ENCODE measurements around the gene CCDC188. TPM values are rescaled to one million over a fixed set of nuclear protein-coding genes. Genes with fewer than 3 reads are reported as not detected.

The CCDC188 gene
- total and polyA plus RNA-seq, 9 of the 15 experiments (the other 6 are each of a cell fraction or from before 2014, with no cell fraction given), result not detected

DNA sequence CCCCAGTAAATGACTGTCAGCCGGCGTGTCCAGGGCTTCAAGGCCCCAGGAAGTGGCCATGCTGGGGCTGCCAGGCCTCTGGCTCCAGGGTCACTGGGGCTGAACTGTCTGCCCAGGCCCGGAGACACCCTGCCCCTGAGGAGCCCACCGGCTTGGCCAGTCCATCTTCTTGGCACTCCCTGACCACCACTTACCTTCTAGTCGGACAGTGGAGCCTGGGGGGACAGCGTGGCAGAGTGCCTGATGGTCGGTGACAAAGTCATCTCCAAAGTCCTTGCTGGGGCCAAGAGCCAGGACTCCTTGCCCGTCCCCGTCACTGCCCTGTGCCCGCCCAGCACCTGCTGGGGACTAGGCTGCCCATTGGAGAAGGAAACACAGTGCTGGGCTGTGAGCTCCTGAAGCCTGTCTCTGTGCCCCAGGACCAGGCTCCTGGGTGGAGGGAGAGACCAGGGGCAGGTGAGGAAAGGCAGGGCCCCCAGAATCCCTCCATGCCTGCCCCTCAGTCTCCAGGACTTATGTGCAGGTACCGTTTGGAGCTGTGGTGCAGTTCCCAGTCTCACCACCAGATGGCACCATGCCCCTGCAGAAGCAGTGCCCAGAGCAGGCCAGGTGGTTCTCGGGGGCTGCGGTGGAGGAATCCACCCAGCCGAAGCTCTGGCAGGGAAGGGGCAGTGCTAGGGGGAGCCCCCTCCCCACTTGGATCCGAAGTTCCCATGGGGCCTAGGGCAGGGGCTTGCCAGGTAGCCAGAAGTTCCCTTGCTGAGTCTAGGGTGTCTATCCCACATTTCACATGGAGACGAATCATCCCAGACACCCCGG is 6.0 kb upstream of the CCDC188 start (continued):
- peak; percentile 81; the same call in 1 of the 2 replicates for TF ChIP-seq GABPB2 (CRISPR knock-in tag; conservative IDR thresholded peaks at IDR 0.05)
- TF ChIP-seq PHB2 (IDR thresholded peaks at IDR 0.05; ENCODE audit: low read depth), result no peak
- 0 out of 2 replicates have a peak, but pooled peaks have one; percentile 40 for TF ChIP-seq KLF1 (tag; IDR thresholded peaks at IDR 0.05)
- TF ChIP-seq RBM15 (IDR thresholded peaks at IDR 0.05; ENCODE audit: insufficient read depth, low read length), result no peak
- TF ChIP-seq ZNF347 (CRISPR knock-in tag; IDR thresholded peaks at IDR 0.05; ENCODE audit: low read depth), result 0 out of 2 replicates have a peak, but pooled peaks have one; percentile 46
- peak; percentile 34; the same call in 1 of the 2 replicates for TF ChIP-seq MAFK (IDR thresholded peaks at IDR 0.05; ENCODE audit: low read length)
- TF ChIP-seq HCFC1 (IDR thresholded peaks at IDR 0.05; ENCODE audit: low read depth, low read length), result peak; percentile 64
- no peak for TF ChIP-seq CBFA2T2 (conservative IDR thresholded peaks at IDR 0.05)
- TF ChIP-seq FIP1L1 (IDR thresholded peaks at IDR 0.05; ENCODE audit: low read depth, low read length, poor library complexity, severe bottlenecking), result peak; percentile 31
- no peak for TF ChIP-seq ASH1L (IDR thresholded peaks at IDR 0.05; ENCODE audit: borderline replicate concordance, low read depth, partially characterized antibody)
- TF ChIP-seq, protein P1, sequence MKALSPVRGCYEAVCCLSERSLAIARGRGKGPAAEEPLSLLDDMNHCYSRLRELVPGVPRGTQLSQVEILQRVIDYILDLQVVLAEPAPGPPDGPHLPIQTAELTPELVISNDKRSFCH (CRISPR knock-in tag; IDR thresholded peaks at IDR 0.05), result peak; percentile 4; the same call in 1 of the 2 replicates
- TF ChIP-seq, protein P1 (tag; IDR thresholded peaks at IDR 0.05), result peak; percentile 72; the same call in 1 of the 2 replicates
- TF ChIP-seq, protein P2, sequence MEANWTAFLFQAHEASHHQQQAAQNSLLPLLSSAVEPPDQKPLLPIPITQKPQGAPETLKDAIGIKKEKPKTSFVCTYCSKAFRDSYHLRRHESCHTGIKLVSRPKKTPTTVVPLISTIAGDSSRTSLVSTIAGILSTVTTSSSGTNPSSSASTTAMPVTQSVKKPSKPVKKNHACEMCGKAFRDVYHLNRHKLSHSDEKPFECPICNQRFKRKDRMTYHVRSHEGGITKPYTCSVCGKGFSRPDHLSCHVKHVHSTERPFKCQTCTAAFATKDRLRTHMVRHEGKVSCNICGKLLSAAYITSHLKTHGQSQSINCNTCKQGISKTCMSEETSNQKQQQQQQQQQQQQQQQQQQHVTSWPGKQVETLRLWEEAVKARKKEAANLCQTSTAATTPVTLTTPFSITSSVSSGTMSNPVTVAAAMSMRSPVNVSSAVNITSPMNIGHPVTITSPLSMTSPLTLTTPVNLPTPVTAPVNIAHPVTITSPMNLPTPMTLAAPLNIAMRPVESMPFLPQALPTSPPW (CRISPR knock-in tag; IDR thresholded peaks at IDR 0.05), result peak; percentile 46; the same call in 1 of the 2 replicates
- TF ChIP-seq CSDE1 (IDR thresholded peaks at IDR 0.05), result no peak
- no peak for TF ChIP-seq EGR1 (conservative IDR thresholded peaks at IDR 0.05)
- no peak for TF ChIP-seq KAT2B (IDR thresholded peaks at IDR 0.05; ENCODE audit: low read depth, low read length)
- no peak for TF ChIP-seq MCM7 (IDR thresholded peaks at IDR 0.05)
- TF ChIP-seq, protein P3, sequence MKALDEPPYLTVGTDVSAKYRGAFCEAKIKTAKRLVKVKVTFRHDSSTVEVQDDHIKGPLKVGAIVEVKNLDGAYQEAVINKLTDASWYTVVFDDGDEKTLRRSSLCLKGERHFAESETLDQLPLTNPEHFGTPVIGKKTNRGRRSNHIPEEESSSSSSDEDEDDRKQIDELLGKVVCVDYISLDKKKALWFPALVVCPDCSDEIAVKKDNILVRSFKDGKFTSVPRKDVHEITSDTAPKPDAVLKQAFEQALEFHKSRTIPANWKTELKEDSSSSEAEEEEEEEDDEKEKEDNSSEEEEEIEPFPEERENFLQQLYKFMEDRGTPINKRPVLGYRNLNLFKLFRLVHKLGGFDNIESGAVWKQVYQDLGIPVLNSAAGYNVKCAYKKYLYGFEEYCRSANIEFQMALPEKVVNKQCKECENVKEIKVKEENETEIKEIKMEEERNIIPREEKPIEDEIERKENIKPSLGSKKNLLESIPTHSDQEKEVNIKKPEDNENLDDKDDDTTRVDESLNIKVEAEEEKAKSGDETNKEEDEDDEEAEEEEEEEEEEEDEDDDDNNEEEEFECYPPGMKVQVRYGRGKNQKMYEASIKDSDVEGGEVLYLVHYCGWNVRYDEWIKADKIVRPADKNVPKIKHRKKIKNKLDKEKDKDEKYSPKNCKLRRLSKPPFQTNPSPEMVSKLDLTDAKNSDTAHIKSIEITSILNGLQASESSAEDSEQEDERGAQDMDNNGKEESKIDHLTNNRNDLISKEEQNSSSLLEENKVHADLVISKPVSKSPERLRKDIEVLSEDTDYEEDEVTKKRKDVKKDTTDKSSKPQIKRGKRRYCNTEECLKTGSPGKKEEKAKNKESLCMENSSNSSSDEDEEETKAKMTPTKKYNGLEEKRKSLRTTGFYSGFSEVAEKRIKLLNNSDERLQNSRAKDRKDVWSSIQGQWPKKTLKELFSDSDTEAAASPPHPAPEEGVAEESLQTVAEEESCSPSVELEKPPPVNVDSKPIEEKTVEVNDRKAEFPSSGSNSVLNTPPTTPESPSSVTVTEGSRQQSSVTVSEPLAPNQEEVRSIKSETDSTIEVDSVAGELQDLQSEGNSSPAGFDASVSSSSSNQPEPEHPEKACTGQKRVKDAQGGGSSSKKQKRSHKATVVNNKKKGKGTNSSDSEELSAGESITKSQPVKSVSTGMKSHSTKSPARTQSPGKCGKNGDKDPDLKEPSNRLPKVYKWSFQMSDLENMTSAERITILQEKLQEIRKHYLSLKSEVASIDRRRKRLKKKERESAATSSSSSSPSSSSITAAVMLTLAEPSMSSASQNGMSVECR (CRISPR knock-in tag; IDR thresholded peaks at IDR 0.05), result no peak; the same call in 1 of the 2 replicates
- TF ChIP-seq CBFB (CRISPR knock-in tag; IDR thresholded peaks at IDR 0.05), result no peak
- TF ChIP-seq, protein P4, sequence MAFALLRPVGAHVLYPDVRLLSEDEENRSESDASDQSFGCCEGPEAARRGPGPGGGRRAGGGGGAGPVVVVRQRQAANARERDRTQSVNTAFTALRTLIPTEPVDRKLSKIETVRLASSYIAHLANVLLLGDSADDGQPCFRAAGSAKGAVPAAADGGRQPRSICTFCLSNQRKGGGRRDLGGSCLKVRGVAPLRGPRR (CRISPR knock-in tag; IDR thresholded peaks at IDR 0.05), result no peak
- TF ChIP-seq ZNF778 (CRISPR knock-in tag; IDR thresholded peaks at IDR 0.05), result no peak
- TF ChIP-seq FOXA3 (CRISPR knock-in tag; conservative IDR thresholded peaks at IDR 0.05 in 1 of 2, IDR thresholded peaks at IDR 0.05 in 1 of 2), result no peak
